Measurements from ENCODE around the gene PITPNC1. TPM values are rescaled to one million over a fixed set of nuclear protein-coding genes. Genes with fewer than 3 reads are reported as not detected.
"Not testable (repeated sequence)": the region's sequence is repeated elsewhere in the genome, so short reads cannot be mapped to it uniquely, and the experiment has no call there.

Gene PITPNC1
- 10 to 100 TPM; 20.0 to 23.7 (median 20.5) TPM for polyA plus RNA-seq (ENCODE audit: insufficient read length in 4 of 4)

DNA sequence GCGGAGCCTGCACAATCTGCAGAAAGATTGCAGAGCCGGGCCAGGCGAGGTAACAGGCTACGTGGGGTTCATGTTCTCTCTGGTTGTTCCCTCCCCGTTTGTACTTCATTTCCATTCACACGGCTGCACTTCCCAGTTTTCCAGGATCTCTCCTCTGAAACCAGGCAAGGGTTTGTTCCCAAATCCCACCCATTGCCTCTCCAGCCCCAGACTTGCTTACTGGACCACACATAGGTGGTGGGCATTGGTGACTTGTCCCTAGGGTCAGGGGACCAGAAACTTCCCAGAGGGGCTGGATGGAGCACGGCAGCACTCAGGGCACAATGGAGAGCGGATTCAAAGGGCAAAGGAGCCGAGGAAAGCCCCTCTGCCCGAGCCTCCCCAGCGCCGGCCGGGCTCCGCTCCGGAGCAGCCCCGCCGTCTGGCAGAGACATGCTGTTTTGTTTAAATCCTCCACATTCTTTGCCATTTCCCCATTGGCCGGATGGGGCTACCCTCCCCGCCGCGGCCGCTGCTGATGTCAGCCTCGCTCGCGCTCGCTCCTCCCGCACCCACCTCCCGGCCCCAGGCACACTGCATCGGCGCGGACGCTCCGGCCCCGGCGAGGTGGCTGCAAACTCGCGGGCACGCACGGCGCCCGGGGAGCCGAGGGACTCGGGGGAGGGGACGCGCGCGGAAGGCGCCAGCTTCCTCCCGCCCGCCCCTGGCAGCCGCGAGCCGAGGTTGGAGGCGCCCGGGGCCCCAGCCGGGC, at the start of gene PITPNC1:
Gene PITPNC1 (plus strand): TSS at position 545 of the 751 bp plus-strand sequence.
- peak in 3 of 4 donors; percentile 52 to 82 (median 76) for DNase-seq (ENCODE audit: low read depth in 4 of 4, low spot score in 2 of 4)

DNA sequence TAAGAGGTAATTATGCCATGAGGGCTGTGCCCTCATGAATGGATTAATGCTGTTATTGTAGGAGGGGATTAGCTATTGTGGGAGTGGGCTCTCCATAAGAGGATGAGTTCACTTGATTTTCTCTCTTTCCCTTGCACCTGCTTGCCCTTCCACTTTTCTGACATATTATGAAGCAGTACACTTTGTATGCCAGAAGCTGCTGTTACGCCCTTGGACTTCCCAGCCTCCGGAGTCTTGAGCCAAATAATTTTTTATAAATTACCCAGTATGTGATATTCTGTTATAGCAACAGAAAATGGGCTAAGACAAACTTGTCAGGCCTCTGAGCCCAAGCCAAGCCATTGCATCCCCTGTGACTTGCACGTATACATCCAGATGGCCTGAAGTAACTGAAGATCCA, 49.1 kb upstream of the PITPNC1 start:
- no peak for DNase-seq (ENCODE audit: low read depth in 4 of 4, low spot score in 2 of 4)

DNA sequence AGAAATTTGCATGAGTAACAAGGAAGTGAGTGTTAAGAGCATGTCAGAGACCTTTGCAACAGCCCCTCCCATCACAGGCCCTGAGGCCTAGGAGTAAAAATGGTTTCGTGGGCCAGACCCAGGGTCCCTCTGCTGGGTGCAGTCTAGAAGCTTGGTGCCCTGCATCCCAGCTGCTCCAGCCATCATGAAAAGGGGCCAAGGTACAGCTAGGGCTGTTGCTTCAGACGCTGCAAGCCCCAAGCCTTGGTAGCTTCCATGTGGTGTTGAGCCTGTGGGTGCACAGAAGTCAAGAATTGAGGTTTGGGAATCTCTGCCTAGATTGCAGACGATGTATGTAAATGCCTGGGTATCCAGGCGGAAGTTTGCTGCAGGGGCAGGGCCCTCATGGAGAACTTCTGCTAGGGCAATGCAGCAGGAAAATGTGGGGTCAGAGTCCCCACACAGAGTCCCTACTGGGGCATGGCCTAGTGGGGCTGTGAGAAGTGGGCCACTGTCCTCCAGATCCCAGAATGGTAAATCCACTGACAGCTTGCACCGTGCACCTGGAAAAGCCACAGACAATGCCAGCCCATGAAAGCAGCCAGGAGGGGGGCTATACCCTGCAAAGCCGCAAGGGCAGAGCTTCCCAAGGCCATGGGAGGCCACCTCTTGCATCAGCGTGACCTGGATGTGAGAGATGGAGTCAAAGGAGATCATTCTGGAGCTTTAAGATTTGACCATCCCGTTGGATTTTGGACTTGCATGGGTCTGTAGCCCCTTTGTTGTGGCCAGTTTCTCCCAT, 45.5 kb upstream of the PITPNC1 start:
- DNase-seq (ENCODE audit: low read depth in 4 of 4, low spot score in 2 of 4): not testable (repeated sequence)

DNA sequence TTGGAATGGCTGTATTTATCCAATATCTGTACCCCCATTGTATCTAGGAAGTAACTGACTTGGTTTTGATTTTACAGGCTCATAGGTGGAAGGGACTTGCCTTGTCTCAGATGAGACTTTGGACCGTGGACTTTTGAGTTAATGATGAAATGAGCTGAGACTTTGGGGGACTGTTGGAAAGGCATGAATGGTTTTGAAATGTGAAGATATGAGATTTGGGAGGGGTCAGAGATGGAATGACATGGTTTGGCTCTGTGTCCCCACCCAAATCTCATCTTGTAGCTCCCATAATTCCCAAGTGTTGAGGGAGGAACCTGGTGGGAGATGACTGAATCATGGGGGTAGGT, 44.9 kb upstream of the PITPNC1 start:
- DNase-seq (ENCODE audit: low read depth in 4 of 4, low spot score in 2 of 4): not testable (repeated sequence)

DNA sequence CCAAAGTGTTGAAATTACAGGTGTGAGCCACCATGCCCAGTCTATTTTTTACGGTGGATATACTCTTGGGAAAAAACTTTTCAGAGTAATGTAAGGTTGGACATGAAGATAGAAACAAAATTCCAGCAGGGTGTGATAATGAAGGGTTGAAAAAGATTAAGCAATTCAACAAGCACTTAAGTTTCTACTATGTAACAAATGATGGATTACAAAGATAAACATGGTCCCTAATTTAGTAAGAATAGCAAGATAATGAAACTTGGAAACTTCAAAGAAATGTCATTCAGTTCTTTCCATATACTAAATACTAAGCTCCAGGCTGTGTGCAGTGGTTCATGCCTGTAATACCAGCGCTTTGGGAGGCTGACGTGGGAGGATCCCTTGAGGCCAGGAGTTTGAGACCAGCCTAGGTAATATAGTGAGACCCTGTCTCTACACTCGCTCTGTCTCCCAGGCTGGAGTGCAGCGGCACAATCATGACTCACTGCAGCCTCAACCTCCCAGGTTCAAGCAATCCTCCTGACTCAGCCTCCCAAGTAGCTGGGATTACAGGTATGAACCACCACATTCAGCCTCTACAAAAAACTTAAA, 41.7 kb upstream of the PITPNC1 start:
- DNase-seq (ENCODE audit: low read depth in 4 of 4, low spot score in 2 of 4): no peak

DNA sequence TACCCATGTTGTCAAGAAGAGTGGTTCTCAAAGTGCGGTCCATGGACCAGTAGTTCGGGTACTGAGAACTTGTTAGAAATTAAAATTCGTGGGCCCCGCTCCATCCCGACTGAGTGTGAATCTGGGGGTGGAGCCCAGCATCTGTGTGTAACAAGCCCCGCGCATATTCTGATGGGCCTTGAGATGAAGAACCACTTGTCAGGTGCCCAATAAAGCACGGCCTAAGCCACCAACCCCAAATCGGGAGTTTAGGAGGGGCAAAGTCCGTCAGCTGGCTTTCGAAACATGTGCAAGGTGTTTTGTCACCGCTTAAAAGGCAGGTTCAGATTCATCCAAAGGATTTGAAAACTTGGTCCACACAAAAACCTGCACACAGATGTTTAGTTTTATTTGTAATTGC, 40.2 kb upstream of the PITPNC1 start:
- DNase-seq (ENCODE audit: low read depth in 4 of 4, low spot score in 2 of 4): no peak

DNA sequence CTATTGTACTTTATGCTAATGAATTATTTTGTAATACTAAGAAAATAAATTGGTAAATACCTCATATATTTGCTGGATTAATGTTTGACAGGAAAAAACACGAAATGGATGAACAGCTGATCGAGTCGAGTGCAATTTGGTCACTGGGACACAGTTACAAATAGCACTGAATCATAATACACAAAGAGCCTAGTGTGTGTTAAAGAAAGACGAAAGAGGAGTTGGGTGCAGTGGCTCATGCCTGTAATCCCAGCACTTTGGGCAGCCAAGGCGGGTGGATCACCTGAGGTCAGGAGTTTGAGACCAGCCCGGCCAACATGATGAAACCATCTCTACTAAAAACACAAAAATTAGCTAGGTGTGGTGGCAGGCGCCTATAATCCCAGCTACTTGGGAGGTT, 38.7 kb upstream of the PITPNC1 start:
- not testable (repeated sequence) for DNase-seq (ENCODE audit: low read depth in 4 of 4, low spot score in 2 of 4)

DNA sequence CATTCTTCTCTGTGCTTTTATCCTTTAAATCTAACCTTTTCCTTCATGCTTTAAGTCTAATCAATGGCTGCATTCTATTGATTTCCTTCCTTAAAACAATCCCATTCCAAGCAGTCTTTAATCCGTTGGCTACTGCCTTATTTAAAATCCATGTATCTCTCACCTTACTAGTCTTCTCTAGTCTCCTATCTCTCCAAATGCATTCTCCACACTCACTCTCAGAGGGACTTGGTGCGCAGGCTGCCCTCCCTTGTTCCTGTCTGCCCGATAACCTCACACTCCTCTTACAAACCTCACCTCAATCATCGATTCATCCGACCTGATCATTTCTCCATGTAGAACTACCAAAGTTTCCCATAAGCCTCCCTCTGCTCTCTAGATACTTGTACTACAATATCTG, 33.8 kb upstream of the PITPNC1 start:
- no peak for DNase-seq (ENCODE audit: low read depth in 4 of 4, low spot score in 2 of 4)

DNA sequence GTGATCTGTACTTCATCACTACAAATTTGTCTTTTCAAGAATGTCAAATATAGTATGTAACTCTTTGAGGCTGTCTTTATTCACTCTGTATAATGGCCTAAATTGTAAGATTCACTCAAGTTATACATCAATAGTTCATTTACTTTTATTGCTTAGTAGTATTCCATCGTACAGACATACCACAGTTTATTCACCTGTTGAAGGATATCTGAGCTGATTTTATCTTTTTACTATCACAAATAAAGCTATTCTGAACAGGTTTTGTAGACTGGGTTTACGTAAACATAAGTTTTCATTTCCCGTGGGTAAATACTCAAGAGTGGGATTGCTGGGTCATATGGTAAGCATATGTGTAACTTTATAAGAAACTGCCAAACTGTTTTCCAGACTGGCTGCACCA, 29.3 kb upstream of the PITPNC1 start:
- no peak for DNase-seq (ENCODE audit: low read depth in 4 of 4, low spot score in 2 of 4)

DNA sequence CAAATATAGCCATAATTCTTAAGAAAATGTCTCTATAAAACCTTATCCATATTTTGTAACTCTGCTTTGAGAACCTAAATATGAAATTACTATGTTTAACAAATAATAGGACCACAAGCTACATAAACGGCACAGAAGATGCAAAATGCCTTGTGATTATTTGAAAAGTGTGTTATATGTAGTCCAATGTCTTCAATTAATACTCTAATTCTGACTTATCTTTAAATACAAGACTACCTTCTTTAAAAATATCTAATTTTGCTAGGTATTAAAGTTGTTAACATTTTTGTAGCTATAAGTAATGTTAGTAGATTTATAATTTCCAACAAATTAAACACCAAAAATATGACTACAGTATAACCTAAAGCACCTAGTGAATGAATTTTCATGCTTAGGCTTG, 27.7 kb upstream of the PITPNC1 start:
- DNase-seq (ENCODE audit: low read depth in 4 of 4, low spot score in 2 of 4): no peak

DNA sequence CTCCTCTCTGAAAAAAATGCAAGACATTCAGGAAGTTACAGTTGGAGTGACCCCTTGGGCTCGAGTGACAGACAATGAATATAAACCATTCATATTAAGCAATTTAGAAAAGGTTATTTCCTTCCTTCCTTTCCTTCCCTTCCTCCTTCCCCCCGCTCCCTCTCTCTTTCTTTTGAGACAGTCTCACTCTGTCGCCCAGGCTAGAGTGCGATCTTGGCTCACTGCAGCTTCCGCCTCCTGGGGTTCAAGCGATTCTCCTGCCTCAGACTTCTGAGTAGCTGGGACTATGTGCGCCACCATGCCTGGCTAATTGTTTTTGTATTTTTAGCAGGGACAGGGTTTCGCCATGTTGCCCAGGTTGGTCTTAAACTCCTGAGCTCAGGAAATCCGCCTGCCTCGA, 23.9 kb upstream of the PITPNC1 start:
- DNase-seq (ENCODE audit: low read depth in 4 of 4, low spot score in 2 of 4): no peak

DNA sequence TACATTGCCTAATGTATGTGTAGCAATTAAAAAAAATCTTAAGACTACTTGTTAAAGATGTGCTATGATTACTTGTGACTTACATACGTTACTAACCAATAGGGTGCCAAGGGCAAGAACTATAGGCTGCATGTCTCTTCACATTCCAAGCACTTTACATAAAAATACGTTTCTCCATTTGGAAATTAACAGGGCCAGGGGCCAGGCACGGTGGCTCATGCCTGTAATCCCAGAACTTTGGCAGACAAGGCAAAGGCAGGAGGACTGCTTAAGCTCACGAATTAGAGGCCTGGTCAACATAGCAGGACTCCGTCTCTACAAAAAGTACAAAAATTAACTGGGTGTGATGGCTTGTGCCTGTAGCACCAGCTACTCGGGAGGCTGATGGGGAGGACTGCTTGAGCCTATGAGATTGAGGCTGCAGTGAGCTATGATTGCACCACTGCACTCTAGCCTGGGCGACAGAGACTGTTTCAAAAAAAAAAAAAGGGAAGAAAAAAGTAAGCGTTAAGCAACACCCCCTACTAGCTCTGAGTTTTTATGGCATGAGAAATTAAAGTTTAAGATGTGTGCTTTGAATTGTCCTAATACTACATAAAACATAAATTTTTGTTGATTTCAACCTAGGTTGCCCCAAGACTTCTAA, 23.0 kb upstream of the PITPNC1 start:
- DNase-seq (ENCODE audit: low read depth in 4 of 4, low spot score in 2 of 4): no peak

DNA sequence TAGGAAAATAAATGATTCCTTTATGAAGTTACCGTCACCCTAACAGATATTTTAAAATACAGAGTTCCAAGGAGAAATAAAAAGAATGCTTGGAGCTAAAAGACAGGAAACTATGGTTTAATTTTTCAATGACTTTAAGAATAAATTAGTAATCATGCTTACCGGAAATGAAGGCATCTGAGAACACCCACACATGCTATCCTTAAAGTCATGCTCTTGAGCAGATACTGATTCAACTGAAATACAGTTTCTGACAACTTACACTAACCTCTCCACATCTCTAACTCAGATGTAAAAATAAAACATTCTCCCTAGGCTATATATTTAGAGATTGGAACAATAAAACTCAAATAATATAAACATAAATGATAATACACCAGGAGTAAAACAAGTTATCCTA, 18.5 kb upstream of the PITPNC1 start:
- no peak for DNase-seq (ENCODE audit: low read depth in 4 of 4, low spot score in 2 of 4)

DNA sequence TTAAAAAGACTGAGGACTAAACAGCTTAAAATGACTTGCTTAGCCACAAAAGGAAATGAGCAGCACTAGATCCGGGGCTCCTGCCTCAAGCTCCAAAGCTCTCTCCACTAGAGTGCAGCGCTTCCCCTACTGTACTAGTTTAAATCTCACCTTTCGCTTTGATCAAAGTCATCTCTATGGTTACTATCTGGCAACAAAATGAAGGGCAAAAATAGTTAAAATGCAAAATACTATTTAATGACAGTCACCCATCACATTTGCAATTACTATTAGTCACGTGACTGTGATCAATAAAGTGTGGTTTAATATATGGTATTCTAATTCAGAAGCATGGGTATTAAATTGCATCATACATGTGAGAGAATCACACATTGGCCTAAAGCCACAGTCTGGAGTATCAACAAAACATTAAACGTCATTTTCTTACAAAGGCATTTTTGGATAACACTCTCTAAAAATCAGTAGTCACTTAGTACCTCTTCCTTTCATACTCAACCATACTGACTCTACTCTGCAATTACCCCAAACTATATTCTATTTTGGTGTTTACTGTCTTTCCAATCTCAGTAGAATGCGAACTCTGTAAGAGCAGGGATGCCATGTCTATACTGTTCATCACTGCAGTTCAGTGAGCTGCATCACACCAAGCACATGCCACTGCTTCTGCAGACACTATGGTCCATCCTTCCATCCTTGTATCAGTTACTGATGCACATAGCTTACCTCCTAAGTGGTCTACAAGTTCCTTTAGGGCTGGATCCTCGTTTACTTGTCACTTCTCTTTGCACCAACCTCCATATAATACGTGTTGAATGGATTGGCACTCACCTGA, 16.9 kb upstream of the PITPNC1 start:
- DNase-seq (ENCODE audit: low read depth in 4 of 4, low spot score in 2 of 4): no peak

DNA sequence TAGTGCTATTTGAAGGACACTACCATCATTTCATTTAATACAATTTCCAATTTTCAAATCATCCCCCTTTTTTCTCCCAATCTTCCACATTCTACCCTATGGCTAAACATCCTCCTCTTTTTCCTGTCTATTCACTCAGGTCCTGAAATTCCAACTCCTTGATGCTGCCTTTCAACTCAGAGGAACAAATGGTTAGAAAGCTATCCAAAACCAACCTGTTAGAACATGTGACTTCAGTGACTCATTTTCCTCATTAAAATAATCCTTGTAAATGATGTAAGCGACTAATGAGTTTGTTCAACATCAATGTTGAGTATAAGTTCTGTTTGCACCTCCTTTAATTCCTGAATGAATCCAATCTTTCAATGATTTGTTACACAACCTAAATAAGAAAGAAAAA, 16.2 kb upstream of the PITPNC1 start:
- no peak for DNase-seq (ENCODE audit: low read depth in 4 of 4, low spot score in 2 of 4)

DNA sequence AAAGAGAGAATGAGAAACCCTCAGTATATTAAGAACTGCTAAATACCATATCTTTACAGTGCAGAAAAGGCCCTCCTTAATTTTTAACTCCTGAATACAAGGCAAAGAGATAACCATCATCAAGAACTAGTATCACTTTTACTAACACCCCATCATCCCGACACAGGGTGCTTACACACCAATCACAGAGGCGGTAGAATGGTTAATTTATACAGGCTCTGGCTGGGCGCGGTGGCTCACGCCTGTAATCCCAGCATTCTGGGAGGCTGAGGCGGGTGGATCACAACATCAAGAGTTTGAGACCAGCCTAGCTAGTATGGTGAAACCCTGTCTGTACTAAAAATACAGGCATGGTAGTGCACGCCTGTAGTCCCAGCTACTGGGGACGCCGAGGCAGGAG, 14.9 kb upstream of the PITPNC1 start:
- no peak for DNase-seq (ENCODE audit: low read depth in 4 of 4, low spot score in 2 of 4)

DNA sequence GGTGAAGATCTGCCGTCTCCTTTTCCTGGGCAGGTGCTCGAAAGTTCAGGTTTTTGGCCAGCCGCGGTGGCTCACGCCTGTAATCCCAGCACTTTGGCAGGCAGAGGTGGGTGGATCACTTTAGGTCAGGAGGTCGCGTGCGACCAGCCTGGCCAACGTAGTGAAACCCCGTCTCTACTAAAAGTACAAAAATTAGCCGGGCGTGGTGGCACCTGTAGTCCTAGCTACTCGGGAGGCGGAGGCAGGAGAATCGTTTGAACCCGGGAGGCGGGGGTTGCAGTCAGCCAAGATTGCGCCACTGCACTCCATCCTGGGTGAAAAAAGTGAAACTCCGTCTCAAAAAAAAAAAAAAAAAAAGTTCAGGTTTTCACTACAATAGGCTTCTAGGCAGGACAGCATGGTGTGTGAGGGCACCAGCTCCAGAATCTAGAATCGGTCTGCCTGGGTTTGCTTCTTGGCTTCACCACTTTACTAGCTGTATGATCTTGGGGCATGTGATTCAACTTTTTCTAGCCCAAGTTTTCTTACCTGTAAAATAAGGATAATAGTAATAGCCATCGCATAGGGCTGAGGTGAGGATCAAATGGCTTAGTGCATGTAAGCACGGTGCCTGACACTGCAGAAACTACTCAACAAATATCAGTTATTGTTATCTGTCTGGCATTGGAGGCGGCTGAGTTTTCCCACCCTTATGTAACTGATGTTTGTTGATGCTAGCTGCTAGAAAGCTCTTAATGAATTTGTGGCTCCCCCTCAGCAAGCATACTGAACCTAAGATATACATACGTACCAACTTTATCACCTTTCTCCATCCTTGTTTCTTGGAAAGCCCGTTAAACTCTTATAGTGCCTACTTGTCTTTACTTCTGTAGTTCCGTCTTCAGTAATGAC, 12.0 kb upstream of the PITPNC1 start:
- DNase-seq (ENCODE audit: low read depth in 4 of 4, low spot score in 2 of 4): no peak

DNA sequence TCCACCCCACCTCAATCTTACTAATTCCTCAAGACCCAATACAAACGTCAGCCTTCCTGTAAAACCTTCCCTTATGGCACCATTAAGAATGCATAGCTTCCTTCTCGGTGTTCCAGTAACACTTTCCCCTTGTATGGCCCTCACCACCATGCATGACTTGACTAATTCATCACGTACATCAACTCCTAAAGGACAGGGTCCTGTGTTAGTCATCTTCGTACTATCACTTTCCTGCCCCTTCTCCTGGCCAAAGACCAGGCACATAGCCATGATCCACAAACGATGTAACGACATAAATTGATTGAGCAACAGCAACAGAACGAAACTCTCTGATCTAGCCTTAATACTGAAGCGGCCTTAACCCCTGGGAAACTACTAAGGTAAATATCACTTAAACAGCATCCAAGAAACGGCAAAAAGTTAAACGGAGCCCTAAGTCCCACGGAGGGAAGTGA, 11.3 kb upstream of the PITPNC1 start:
- no peak for DNase-seq (ENCODE audit: low read depth in 4 of 4, low spot score in 2 of 4)

Measured in left renal cortex interstitium (tissue), 4 donors.